ENCODE results near the gene ZNF714. TPM values are rescaled to one million over a fixed set of nuclear protein-coding genes. Genes with fewer than 3 reads are reported as not detected.

Gene ZNF714
- total RNA-seq, 4 donors from 2014 or later: 8.2 to 15.4 (median 10.2) TPM

DNA sequence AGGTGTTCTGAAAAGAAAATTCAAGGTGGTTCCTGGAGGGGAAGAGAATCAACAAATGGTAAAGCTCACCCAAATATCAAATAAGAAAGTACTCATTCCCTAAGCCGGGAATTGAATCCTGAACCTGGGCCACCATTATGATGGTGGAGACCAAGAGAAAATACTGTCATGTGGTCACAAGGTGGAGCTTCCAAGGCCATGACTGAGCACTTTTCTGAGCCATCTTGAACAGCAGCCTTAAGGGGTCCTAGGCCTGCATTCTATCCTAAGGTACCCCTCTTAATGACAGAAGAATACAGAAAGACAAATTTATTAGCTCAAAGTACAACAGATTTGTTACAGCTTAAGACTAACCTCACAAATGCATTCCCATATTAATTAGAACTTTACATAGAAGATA lies 69.5 kb downstream of the ZNF714 start:
- Histone ChIP-seq H3K9me3 (peaks cover 3% of the 10 kb centered on the region), H3K36me3 (peaks cover 60% of the 10 kb centered on the region), H3K4me1 (no peaks in the 10 kb centered on the region), H3K27ac (no peak overlapping the region), H3K27me3 (no peaks in the 10 kb centered on the region), H3K4me3 (no peak overlapping the region)
- DNase-seq (ENCODE audit: low spot score in 2 of 2): no peak
- TF ChIP-seq POLR2AphosphoS5 (IDR thresholded peaks at IDR 0.05): no peak
- TF ChIP-seq, protein P1, sequence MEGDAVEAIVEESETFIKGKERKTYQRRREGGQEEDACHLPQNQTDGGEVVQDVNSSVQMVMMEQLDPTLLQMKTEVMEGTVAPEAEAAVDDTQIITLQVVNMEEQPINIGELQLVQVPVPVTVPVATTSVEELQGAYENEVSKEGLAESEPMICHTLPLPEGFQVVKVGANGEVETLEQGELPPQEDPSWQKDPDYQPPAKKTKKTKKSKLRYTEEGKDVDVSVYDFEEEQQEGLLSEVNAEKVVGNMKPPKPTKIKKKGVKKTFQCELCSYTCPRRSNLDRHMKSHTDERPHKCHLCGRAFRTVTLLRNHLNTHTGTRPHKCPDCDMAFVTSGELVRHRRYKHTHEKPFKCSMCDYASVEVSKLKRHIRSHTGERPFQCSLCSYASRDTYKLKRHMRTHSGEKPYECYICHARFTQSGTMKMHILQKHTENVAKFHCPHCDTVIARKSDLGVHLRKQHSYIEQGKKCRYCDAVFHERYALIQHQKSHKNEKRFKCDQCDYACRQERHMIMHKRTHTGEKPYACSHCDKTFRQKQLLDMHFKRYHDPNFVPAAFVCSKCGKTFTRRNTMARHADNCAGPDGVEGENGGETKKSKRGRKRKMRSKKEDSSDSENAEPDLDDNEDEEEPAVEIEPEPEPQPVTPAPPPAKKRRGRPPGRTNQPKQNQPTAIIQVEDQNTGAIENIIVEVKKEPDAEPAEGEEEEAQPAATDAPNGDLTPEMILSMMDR (IDR thresholded peaks at IDR 0.05): no peak
- 96% methylated on average over 1 of the region's 1 CpG for WGBS

DNA sequence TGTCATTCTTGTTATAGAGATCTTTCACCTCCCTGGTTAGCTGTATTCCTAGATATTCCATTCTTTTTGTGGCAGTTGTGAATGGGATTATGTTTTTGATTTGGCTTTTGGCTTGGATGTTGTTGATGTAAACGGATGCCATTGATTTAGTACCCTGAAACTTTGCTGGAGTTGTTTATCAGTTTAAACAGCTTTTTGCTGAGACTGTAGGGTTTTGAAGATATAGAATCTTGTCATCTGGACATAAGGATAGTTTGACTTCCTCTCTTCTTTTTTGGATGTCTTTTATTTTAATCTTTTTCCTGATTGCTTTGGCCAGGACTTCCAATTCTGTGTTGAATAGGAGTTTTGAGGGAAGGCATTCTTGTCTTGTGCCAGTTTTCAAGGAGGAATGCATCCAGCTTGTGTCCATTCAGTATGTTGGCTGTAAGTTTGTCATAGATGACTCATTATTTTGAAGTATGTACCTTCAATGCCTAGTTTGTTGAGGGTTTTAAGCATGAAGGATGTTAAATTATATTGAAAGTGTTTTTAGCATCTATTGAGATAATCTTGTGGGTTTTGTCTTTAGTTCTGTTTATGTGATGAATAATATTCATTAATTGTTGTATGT lies 76.6 kb downstream of the ZNF714 start:
- no peaks in the 10 kb centered on the region for H3K9me3 ChIP-seq
- no peaks in the 10 kb centered on the region for H3K27me3 ChIP-seq
- H3K4me3 ChIP-seq: no peak overlapping the region
- TF ChIP-seq EP300 (IDR thresholded peaks at IDR 0.05) (no peak), POLR2A (IDR thresholded peaks at IDR 0.05) (no peak), POLR2AphosphoS5 (IDR thresholded peaks at IDR 0.05) (no peak)
- TF ChIP-seq, protein P1 (IDR thresholded peaks at IDR 0.05): no peak
- no peak overlapping the region for H3K27ac ChIP-seq
- H3K36me3 ChIP-seq: peaks cover 11% of the 10 kb centered on the region
- no peaks in the 10 kb centered on the region for H3K4me1 ChIP-seq
- DNase-seq (ENCODE audit: low spot score in 2 of 2): no peak
- 80% methylated on average over 1 of the region's 1 CpG for WGBS

DNA sequence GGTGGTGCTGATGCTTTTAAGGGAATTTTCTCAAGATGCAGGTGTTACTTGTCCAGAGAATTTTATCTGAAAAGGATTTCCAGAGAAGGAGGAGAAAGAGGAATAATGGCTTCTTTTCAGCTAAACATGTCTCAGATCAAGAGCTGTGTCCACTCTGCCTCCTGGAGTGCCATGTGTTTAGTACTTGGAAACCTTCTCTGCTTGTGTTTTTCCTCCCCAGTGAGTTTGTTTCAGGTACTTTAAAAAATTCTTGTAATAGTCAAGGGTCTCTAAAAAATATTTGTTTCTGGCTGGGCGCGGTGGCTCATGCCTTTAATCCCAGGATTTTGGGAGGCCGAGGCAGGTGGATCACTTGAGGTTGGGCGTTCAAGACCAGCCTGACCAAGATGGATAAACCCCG lies 82.5 kb downstream of the ZNF714 start:
- Histone ChIP-seq H3K27ac (no peak overlapping the region), H3K9me3 (no peaks in the 10 kb centered on the region), H3K36me3 (peaks cover 32% of the 10 kb centered on the region), H3K27me3 (no peaks in the 10 kb centered on the region), H3K4me1 (no peaks in the 10 kb centered on the region), H3K4me3 (no peak overlapping the region)
- WGBS: 95% methylated on average over 5 of the region's 5 CpGs
- no peak for DNase-seq (ENCODE audit: low spot score in 2 of 2)
- no peak for TF ChIP-seq POLR2A (IDR thresholded peaks at IDR 0.05)
- TF ChIP-seq, protein P1 (IDR thresholded peaks at IDR 0.05): no peak
- TF ChIP-seq EP300 (IDR thresholded peaks at IDR 0.05): no peak
- TF ChIP-seq POLR2AphosphoS5 (IDR thresholded peaks at IDR 0.05): no peak

DNA sequence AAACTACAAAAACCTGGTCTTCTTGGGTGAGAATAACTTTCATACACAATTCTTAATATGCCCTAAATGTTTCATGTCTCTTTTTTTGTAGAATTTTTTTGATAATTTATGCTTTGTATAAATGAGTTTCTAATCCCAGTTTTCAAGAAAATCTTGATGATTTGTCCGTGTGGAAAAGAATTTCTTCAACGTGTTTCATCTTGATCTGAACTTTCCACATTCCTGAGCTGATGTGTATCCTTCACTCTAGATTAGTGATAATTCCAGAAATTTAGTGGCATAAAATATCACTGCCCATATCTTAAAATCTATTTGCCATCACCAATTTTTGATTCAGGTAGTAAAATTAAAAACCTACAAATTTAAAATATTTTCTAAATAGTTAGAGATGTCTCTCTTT lies 84.4 kb downstream of the ZNF714 start:
- Histone ChIP-seq H3K9me3 (no peaks in the 10 kb centered on the region), H3K4me1 (no peaks in the 10 kb centered on the region), H3K27ac (no peak overlapping the region), H3K36me3 (peaks cover 51% of the 10 kb centered on the region), H3K4me3 (no peak overlapping the region), H3K27me3 (no peaks in the 10 kb centered on the region)
- WGBS: 55% methylated on average over 2 of the region's 2 CpGs
- no peak for DNase-seq (ENCODE audit: low spot score in 2 of 2)
- TF ChIP-seq, protein P1 (IDR thresholded peaks at IDR 0.05): no peak
- TF ChIP-seq EP300 (IDR thresholded peaks at IDR 0.05) (no peak), POLR2A (IDR thresholded peaks at IDR 0.05) (no peak), POLR2AphosphoS5 (IDR thresholded peaks at IDR 0.05) (no peak)

Other genes starting within 250 kb of the ZNF714 start
- gene ZNF85, start 159.0 kb upstream of the ZNF714 start, total RNA-seq: 1 to 10 TPM; 3.0 to 7.6 (median 5.2) TPM
- gene ZNF430, start 61.5 kb upstream of the ZNF714 start, total RNA-seq: 10 to 100 TPM; 22.0 to 36.0 (median 26.7) TPM
- 10 to 100 TPM; 18.6 to 50.1 (median 37.9) TPM for gene ZNF431, start 59.8 kb downstream of the ZNF714 start, total RNA-seq
- gene ZNF708, start 247.2 kb downstream of the ZNF714 start, total RNA-seq: 1 to 10 TPM; 4.0 to 9.3 (median 6.5) TPM

Measured in suprapubic skin (tissue), 4 donors.